Kidney (tissue), 14 donors: ENCODE results near the gene CTTNBP2NL. TPM values are rescaled to one million over a fixed set of nuclear protein-coding genes. Genes with fewer than 3 reads are reported as not detected.

Experiments
- DNase-seq, 5 donors: peaks; one replicate each; pipeline ENCODE4 v3.0.0-alpha.2; 2013 to 2020
- FAIRE-seq: peaks from 2 replicates; lab custom pipeline; 2012; peaks lifted over from hg19 to GRCh38; lab: Jason Lieb, UNC
- H3K27ac ChIP-seq, 2 donors: one replicate each; pipeline ENCODE4 v1.7.0; 2013; ENCODE audit warnings: low read depth in 2 of 2, low read length in 2 of 2, inconsistent platforms in 1 of 2
- H3K27me3 ChIP-seq: one replicate; pipeline ENCODE4 v1.7.1; 2013; ENCODE audit warnings: low read length, inconsistent platforms; ENCODE audit not compliant: control insufficient read depth, insufficient read depth
- H3K36me3 ChIP-seq, 3 donors: one replicate each; pipeline versions ENCODE4 v1.7.0 to v1.7.1; 2013; ENCODE audit warnings: low read length in 3 of 3, control low read depth in 1 of 3, inconsistent platforms in 1 of 3; ENCODE audit not compliant: insufficient read depth in 3 of 3, control insufficient read depth in 2 of 3
- H3K4me1 ChIP-seq, 3 donors: one replicate each; pipeline versions ENCODE4 v1.7.0 to v1.7.1; 2013; ENCODE audit warnings: low read length in 3 of 3, inconsistent platforms in 1 of 3, low read depth in 1 of 3; ENCODE audit not compliant: control insufficient read depth in 2 of 3, insufficient read depth in 2 of 3
- H3K4me3 ChIP-seq, 3 donors: one replicate each; pipeline versions ENCODE4 v1.7.0 to v1.8.1; 2013; ENCODE audit warnings: low read length in 3 of 3, control low read depth in 1 of 3, inconsistent platforms in 1 of 3
- H3K9ac ChIP-seq, 3 donors: one replicate each; pipeline versions ENCODE4 v1.7.0 to v1.7.1; 2013; ENCODE audit warnings: low read length in 3 of 3, control low read depth in 1 of 3, inconsistent platforms in 1 of 3
- H3K9me3 ChIP-seq, 3 donors: one replicate each; pipeline versions ENCODE4 v1.7.0 to v1.7.1; 2013; ENCODE audit warnings: low read length in 3 of 3, control low read depth in 1 of 3, inconsistent platforms in 1 of 3; ENCODE audit not compliant: control insufficient read depth in 2 of 3, insufficient read depth in 1 of 3
- CTCF ChIP-seq: IDR thresholded peaks from 3 replicates; pipeline ENCODE4 v1.5.1; 2012; ENCODE audit warnings: mild to moderate bottlenecking, moderate library complexity, borderline replicate concordance; ENCODE audit not compliant: insufficient read depth; ENCODE audit errors: extremely low read depth
- intact Hi-C: fragments of 100-400 bp; cut with DNase I; formaldehyde crosslinking; loops from one replicate; pipeline ENCODE4 v1.11.1; 2022
- polyA plus RNA-seq: library from polyadenylated mRNA; stranded (reverse); fragments of 350-450 nt; fragmentation: Illumina TruSeq; extraction: RNeasy Lipid Tissue Mini Kit (QIAGEN cat#74804); gene quantifications from one replicate; pipeline ENCODE4 v1.2.3, GENCODE V29; 2014; ENCODE audit warnings: low read depth, low replicate concordance; ENCODE audit not compliant: insufficient read depth
- total RNA-seq: library from RNA; stranded (reverse); fragmentation: NEBNext Ultra II Directional; extraction: Animal tissue kit (Norgen Biotek cat#: 25700); gene quantifications from one replicate; pipeline ENCODE4 v1.2.1, GENCODE V29; 2021
- donor health status: control.
- donor health status: control.
- donor health status: control.
- donor health status: control.
- donor health status: control.
- donor health status: DM: yes; HTN: yes; CAD: no.
- donor health status: Normal renal cell carcinoma (clear cell type).

CTTNBP2NL gene
- total and polyA plus RNA-seq, 2 donors from 2014 or later: 6.7 to 65.4 TPM

GRCh38 chr1:112458756-112459155 is 62.7 kb downstream of the CTTNBP2NL start:
- intact Hi-C loops: no loop called here
- Histone ChIP-seq H3K27ac (no peak overlapping the region), H3K9ac (no peak overlapping the region), H3K9me3 (no peaks in the 10 kb centered on the region), H3K27me3 (no peaks in the 10 kb centered on the region), H3K4me3 (no peak overlapping the region), H3K36me3 (peaks cover 0 to 28% (median 25%) of the 10 kb centered on the region in 3 donors), H3K4me1 (peaks cover 0 to 2% (median 0%) of the 10 kb centered on the region in 3 donors)
- no peak for FAIRE-seq
- DNase-seq: no peak
- TF ChIP-seq CTCF: no peak

GRCh38 chr1:112460615-112461014 is 64.6 kb downstream of the CTTNBP2NL start:
- H3K36me3 ChIP-seq: peaks cover 0 to 17% (median 16%) of the 10 kb centered on the region in 3 donors
- TF ChIP-seq CTCF: no peak
- FAIRE-seq (no peak), DNase-seq (peak in 2 of 5 donors; percentile 14 to 24)
- intact Hi-C loops: no loop called here
- no peak overlapping the region for H3K9ac ChIP-seq
- peaks cover 0 to 2% (median under 1%) of the 10 kb centered on the region in 3 donors for H3K4me1 ChIP-seq
- H3K27me3 ChIP-seq: no peaks in the 10 kb centered on the region
- no peak overlapping the region for H3K4me3 ChIP-seq
- H3K9me3 ChIP-seq: no peaks in the 10 kb centered on the region
- H3K27ac ChIP-seq: no peak overlapping the region

GRCh38 chr1:112461200-112461871 is 65.3 kb downstream of the CTTNBP2NL start:
- Histone ChIP-seq H3K36me3 (peaks cover 0 to 11% (median 10%) of the 10 kb centered on the region in 3 donors), H3K4me3 (no peak overlapping the region), H3K27ac (no peak overlapping the region), H3K9ac (no peak overlapping the region), H3K27me3 (no peaks in the 10 kb centered on the region), H3K9me3 (no peaks in the 10 kb centered on the region), H3K4me1 (peaks cover 0 to 5% (median 2%) of the 10 kb centered on the region in 3 donors)
- DNase-seq: peak in 1 of 5 donors; percentile 20
- TF ChIP-seq CTCF: no peak
- FAIRE-seq: no peak
- intact Hi-C loops: no loop called here
